HepG2 (cell line): ENCODE results near the gene OBSL1. TPM values are rescaled to one million over a fixed set of nuclear protein-coding genes. Genes with fewer than 3 reads are reported as not detected.

Experiments
- ARHGAP35 ChIP-seq: sonication (generic); formaldehyde crosslinking; IDR thresholded peaks from 2 replicates; pipeline ENCODE4 v1.9.0; 2022; ENCODE audit warnings: mild to moderate bottlenecking, inconsistent platforms, moderate library complexity, missing genetic modification reagents, borderline replicate concordance
- EHMT2 ChIP-seq: fragments of 200-600 bp; sonication (generic); IDR thresholded peaks from 2 replicates; pipeline ENCODE4 v1.7.0; 2017; ENCODE audit warnings: antibody characterized with exemption, low read depth, low read length, borderline replicate concordance
- ETV5 ChIP-seq: IDR thresholded peaks from 2 replicates; pipeline ENCODE4 v1.6.1; 2018; ENCODE audit warnings: missing biosample characterization, missing genetic modification reagents, inconsistent platforms, borderline replicate concordance
- GATAD1 ChIP-seq: IDR thresholded peaks from 2 replicates; pipeline ENCODE4 v1.6.1; 2016; ENCODE audit warnings: missing genetic modification reagents, missing compliant biosample characterization
- HNRNPLL ChIP-seq: fragments of 200-400 bp; formaldehyde crosslinking; IDR thresholded peaks from 2 replicates; pipeline ENCODE4 v1.6.1; 2017; ENCODE audit warnings: mild to moderate bottlenecking, low read depth, low read length; ENCODE audit not compliant: poor library complexity, severe bottlenecking
- JUN ChIP-seq: sonication (generic); formaldehyde crosslinking; IDR thresholded peaks from 2 replicates; pipeline ENCODE4 v1.4.0; 2020; ENCODE audit warnings: mild to moderate bottlenecking, missing genetic modification reagents
- MED1 ChIP-seq: sonication (generic); formaldehyde crosslinking; IDR thresholded peaks from 2 replicates; pipeline ENCODE4 v1.4.0; 2020; ENCODE audit warnings: missing genetic modification reagents
- MIXL1 ChIP-seq: IDR thresholded peaks from 2 replicates; pipeline ENCODE4 v1.6.1; 2016
- PAX8 ChIP-seq: sonication (generic); formaldehyde crosslinking; IDR thresholded peaks from 2 replicates; pipeline ENCODE4 v1.8.0; 2022; ENCODE audit warnings: mild to moderate bottlenecking, missing genetic modification reagents, borderline replicate concordance
- RNF2 ChIP-seq: fragments of 450-650 bp; conservative IDR thresholded peaks from 2 replicates; pipeline ENCODE4 v1.6.1; 2016; ENCODE audit warnings: low read depth
- SRSF1 ChIP-seq: fragments of 200-400 bp; formaldehyde crosslinking; optimal IDR thresholded peaks from 2 replicates; pipeline ENCODE3; 2017; ENCODE audit warnings: mild to moderate bottlenecking, low read depth, low read length, moderate library complexity
- TARDBP ChIP-seq: sonication (generic); formaldehyde crosslinking; IDR thresholded peaks from 2 replicates; pipeline ENCODE4 v1.8.0; 2022; ENCODE audit warnings: mild to moderate bottlenecking, missing genetic modification reagents
- ZFX ChIP-seq: sonication (generic); formaldehyde crosslinking; IDR thresholded peaks from 2 replicates; pipeline ENCODE4 v1.4.0; 2020; ENCODE audit warnings: mild to moderate bottlenecking, low read depth, missing genetic modification reagents, moderate library complexity
- ZMYM4 ChIP-seq: sonication (generic); formaldehyde crosslinking; IDR thresholded peaks from 2 replicates; pipeline ENCODE4 v1.8.1; 2023; ENCODE audit warnings: mild to moderate bottlenecking, missing genetic modification reagents
- ZNF124 ChIP-seq: sonication (generic); formaldehyde crosslinking; IDR thresholded peaks from 2 replicates; pipeline ENCODE4 v1.4.0; 2020; ENCODE audit warnings: missing genetic modification reagents
- ZNF136 ChIP-seq: sonication (generic); formaldehyde crosslinking; IDR thresholded peaks from 2 replicates; pipeline ENCODE4 v1.8.1; 2022; ENCODE audit warnings: low read depth, mild to moderate bottlenecking, moderate library complexity, missing genetic modification reagents
- ZNF225 ChIP-seq: sonication (generic); formaldehyde crosslinking; IDR thresholded peaks from 2 replicates; pipeline ENCODE4 v1.4.0; 2020; ENCODE audit warnings: mild to moderate bottlenecking, missing genetic modification reagents
- ZNF331 ChIP-seq: sonication (generic); formaldehyde crosslinking; IDR thresholded peaks from 2 replicates; pipeline ENCODE4 v1.4.0; 2020; ENCODE audit warnings: missing genetic modification reagents
- ZNF670 ChIP-seq: sonication (generic); formaldehyde crosslinking; IDR thresholded peaks from 2 replicates; pipeline ENCODE4 v1.8.0; 2022; ENCODE audit warnings: mild to moderate bottlenecking, missing genetic modification reagents, borderline replicate concordance
- ZNF891 ChIP-seq: sonication (generic); formaldehyde crosslinking; IDR thresholded peaks from 2 replicates; pipeline ENCODE4 v1.5.0; 2020; ENCODE audit warnings: mild to moderate bottlenecking, missing genetic modification reagents
- polyA plus RNA-seq, 8 experiments: library from polyadenylated mRNA; depleted of rRNA in 3 of 8; stranded (reverse) in 7 of 8; unstranded in 1 of 8; fragments of >200 nt; fragmentation: Illumina TruSeq in 4 of 8; extraction: Trizol in 4 of 8; gene quantifications; 2 replicates each; pipeline versions ENCODE4 v1.2.1 to v1.2.3, GENCODE V29; 2011 to 2016; ENCODE audit warnings: low read depth in 4 of 8, missing spikeins in 1 of 8, mixed read lengths in 1 of 8; ENCODE audit not compliant: insufficient read depth in 1 of 8
- total RNA-seq, 5 experiments: library from RNA; depleted of rRNA; stranded (reverse); fragments of >200 nt; fragmentation: Illumina TruSeq; extraction: Trizol; gene quantifications; 2 replicates each; pipeline ENCODE4 v1.2.3, GENCODE V29; 2016; ENCODE audit warnings: low read depth in 1 of 5
- TF ChIP-seq, protein P1 (sequence below): sonication (generic); formaldehyde crosslinking; IDR thresholded peaks from 2 replicates; pipeline ENCODE4 v1.5.0; 2020; ENCODE audit warnings: missing genetic modification reagents
- TF ChIP-seq, protein P2 (sequence below): IDR thresholded peaks from 2 replicates; pipeline ENCODE4 v1.6.1; 2016; ENCODE audit warnings: control low read depth
- TF ChIP-seq, protein P3 (sequence below): sonication (generic); formaldehyde crosslinking; IDR thresholded peaks from 2 replicates; pipeline ENCODE4 v1.4.0; 2020; ENCODE audit warnings: missing genetic modification reagents
- TF ChIP-seq, protein P4 (sequence below): sonication (generic); formaldehyde crosslinking; IDR thresholded peaks from 2 replicates; pipeline ENCODE4 v1.8.1; 2023; ENCODE audit warnings: mild to moderate bottlenecking, moderate library complexity, missing genetic modification reagents

The OBSL1 gene
- total and polyA plus RNA-seq, 2 of the 13 experiments (the other 11 are each of a cell fraction or from before 2014, with no cell fraction given): 86.7 to 218 TPM

DNA sequence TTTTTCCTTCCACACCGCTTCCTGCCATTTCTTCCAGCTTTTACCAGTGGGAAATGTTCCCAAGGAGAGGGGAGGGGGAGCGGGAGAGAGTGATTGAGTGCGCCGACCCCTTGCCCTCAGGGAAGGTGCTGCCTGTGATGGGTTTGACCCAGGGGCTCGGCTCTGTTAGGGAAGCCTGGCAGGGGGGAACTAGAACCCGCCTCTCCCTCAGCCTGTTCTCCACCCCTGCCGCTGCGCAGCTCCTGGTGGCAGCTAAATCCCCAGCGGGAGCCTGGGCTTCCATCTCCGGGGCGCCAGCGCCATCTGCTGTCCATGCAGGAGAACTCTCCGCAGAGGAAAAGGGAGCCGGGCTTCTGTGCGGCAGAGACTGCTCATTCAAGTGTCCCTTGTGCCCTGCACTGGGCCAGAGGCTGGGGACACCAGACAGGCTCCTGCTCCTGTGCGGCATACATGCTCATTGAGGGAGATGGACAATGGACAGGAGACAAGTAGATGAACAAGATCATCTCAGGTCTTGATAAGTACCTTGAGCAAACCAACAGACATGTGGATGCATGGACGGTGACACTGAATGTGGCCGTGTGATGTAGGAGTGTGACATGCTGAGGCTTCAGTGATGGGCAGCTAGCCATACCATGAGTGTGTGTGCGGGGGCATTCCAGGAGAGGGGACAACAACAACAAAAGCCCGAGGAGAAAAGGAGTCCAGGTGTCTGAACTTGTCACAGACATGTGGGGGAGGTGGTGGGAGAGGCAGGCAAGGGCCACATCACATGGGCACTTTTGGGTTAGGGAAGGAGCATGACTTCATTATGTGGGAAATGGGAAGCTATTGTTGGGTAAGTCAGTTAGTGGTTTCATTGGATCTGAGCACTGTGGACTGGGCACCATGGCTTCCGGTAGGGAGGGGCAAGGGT is 41.0 kb downstream of the OBSL1 start (continued):
- TF ChIP-seq, protein P1, sequence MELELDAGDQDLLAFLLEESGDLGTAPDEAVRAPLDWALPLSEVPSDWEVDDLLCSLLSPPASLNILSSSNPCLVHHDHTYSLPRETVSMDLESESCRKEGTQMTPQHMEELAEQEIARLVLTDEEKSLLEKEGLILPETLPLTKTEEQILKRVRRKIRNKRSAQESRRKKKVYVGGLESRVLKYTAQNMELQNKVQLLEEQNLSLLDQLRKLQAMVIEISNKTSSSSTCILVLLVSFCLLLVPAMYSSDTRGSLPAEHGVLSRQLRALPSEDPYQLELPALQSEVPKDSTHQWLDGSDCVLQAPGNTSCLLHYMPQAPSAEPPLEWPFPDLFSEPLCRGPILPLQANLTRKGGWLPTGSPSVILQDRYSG (CRISPR knock-in tag): no peak
- TF ChIP-seq PAX8: 0 out of 2 replicates have a peak, but pooled peaks have one; percentile 75
- peak; percentile 60; the same call in 1 of the 2 replicates for TF ChIP-seq ZMYM4 (CRISPR knock-in tag)
- peak; percentile 43; the same call in 1 of the 2 replicates for TF ChIP-seq GATAD1 (CRISPR knock-in tag)
- TF ChIP-seq ZNF124: peak; percentile 72; the same call in 1 of the 2 replicates
- no peak for TF ChIP-seq ZFX
- 0 out of 2 replicates have a peak, but pooled peaks have one; percentile 52 for TF ChIP-seq MED1
- TF ChIP-seq HNRNPLL: peak; percentile 54
- TF ChIP-seq, protein P2, sequence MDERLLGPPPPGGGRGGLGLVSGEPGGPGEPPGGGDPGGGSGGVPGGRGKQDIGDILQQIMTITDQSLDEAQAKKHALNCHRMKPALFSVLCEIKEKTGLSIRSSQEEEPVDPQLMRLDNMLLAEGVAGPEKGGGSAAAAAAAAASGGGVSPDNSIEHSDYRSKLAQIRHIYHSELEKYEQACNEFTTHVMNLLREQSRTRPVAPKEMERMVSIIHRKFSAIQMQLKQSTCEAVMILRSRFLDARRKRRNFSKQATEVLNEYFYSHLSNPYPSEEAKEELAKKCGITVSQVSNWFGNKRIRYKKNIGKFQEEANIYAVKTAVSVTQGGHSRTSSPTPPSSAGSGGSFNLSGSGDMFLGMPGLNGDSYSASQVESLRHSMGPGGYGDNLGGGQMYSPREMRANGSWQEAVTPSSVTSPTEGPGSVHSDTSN (CRISPR knock-in tag): no peak
- no peak for TF ChIP-seq JUN
- no peak for TF ChIP-seq EHMT2
- TF ChIP-seq TARDBP (CRISPR knock-in tag): peak; percentile 80; the same call in 1 of the 2 replicates
- no peak for TF ChIP-seq SRSF1
- no peak for TF ChIP-seq ARHGAP35 (CRISPR knock-in tag)
- TF ChIP-seq ZNF891: peak; percentile 63; the same call in 1 of the 2 replicates
- no peak for TF ChIP-seq ZNF670 (CRISPR knock-in tag)
- TF ChIP-seq, protein P3, sequence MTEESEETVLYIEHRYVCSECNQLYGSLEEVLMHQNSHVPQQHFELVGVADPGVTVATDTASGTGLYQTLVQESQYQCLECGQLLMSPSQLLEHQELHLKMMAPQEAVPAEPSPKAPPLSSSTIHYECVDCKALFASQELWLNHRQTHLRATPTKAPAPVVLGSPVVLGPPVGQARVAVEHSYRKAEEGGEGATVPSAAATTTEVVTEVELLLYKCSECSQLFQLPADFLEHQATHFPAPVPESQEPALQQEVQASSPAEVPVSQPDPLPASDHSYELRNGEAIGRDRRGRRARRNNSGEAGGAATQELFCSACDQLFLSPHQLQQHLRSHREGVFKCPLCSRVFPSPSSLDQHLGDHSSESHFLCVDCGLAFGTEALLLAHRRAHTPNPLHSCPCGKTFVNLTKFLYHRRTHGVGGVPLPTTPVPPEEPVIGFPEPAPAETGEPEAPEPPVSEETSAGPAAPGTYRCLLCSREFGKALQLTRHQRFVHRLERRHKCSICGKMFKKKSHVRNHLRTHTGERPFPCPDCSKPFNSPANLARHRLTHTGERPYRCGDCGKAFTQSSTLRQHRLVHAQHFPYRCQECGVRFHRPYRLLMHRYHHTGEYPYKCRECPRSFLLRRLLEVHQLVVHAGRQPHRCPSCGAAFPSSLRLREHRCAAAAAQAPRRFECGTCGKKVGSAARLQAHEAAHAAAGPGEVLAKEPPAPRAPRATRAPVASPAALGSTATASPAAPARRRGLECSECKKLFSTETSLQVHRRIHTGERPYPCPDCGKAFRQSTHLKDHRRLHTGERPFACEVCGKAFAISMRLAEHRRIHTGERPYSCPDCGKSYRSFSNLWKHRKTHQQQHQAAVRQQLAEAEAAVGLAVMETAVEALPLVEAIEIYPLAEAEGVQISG (CRISPR knock-in tag): peak; percentile 74; the same call in 1 of the 2 replicates
- TF ChIP-seq MIXL1 (CRISPR knock-in tag): no peak
- TF ChIP-seq ETV5: peak; percentile 33; the same call in 1 of the 2 replicates
- peak; percentile 46; the same call in 1 of the 2 replicates for TF ChIP-seq RNF2
- TF ChIP-seq, protein P4, sequence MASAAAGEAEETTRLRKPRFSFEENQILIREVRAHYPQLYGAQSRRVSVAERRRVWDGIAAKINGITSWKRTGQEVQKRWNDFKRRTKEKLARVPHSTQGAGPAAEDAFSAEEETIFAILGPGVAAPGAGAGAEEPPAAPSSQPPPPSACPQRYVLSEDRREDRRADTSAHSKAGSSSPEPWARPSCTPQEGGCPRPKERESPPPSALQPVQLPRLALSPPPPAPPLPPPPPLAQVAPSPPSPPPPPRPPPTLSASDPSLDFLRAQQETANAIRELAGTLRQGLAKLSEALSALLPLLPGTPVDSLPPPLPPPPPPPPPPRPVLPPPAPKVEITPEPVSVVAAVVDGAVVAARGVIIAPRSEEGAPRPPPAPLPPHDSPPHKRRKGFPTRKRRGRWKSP (CRISPR knock-in tag): peak; percentile 37; the same call in 1 of the 2 replicates
- TF ChIP-seq ZNF331 (CRISPR knock-in tag): peak; percentile 32; the same call in 1 of the 2 replicates
- 0 out of 2 replicates have a peak, but pooled peaks have one; percentile 50 for TF ChIP-seq ZNF225 (CRISPR knock-in tag)
- TF ChIP-seq ZNF136 (CRISPR knock-in tag): no peak
